Astrocyte (in vitro differentiated cells and primary cell): Measurements from ENCODE around the gene GDF3. TPM values are rescaled to one million over a fixed set of nuclear protein-coding genes. Genes with fewer than 3 reads are reported as not detected.

Experiments used
- DNase-seq: peaks from one replicate; pipeline ENCODE4 v3.0.0-alpha.2; 2010; ENCODE audit warnings: low read depth
- FAIRE-seq: peaks from 2 replicates; lab custom pipeline; 2011; peaks lifted over from hg19 to GRCh38; lab: Jason Lieb, UNC
- H2AFZ ChIP-seq: 2 replicates; pipeline ENCODE4 v1.6.0; 2012; ENCODE audit warnings: low read depth, low read length, inconsistent platforms
- H3K27ac ChIP-seq: 2 replicates; pipeline ENCODE4 v1.5.1; 2011; ENCODE audit warnings: low read depth, low read length, inconsistent platforms
- H3K27me3 ChIP-seq: 2 replicates; pipeline ENCODE4 v1.6.0; 2011; ENCODE audit warnings: low read length, inconsistent platforms; ENCODE audit not compliant: insufficient read depth
- H3K36me3 ChIP-seq: 2 replicates; pipeline ENCODE4 v1.5.1; 2011; ENCODE audit warnings: low read length, inconsistent platforms; ENCODE audit not compliant: insufficient read depth
- H3K4me1 ChIP-seq: 2 replicates; pipeline ENCODE4 v1.5.1; 2011; ENCODE audit warnings: low read length, inconsistent platforms; ENCODE audit not compliant: insufficient read depth
- H3K4me2 ChIP-seq: 2 replicates; pipeline ENCODE4 v1.6.0; 2012; ENCODE audit warnings: low read length, inconsistent platforms
- H3K4me3 ChIP-seq: 2 replicates; pipeline ENCODE4 v1.5.1; 2011; ENCODE audit warnings: low read depth, mild to moderate bottlenecking, low read length, inconsistent platforms; ENCODE audit not compliant: insufficient read depth
- H3K79me2 ChIP-seq: 2 replicates; pipeline ENCODE4 v1.6.0; 2012; ENCODE audit warnings: mild to moderate bottlenecking, low read length, inconsistent platforms; ENCODE audit not compliant: insufficient read depth
- H3K9ac ChIP-seq: 2 replicates; pipeline ENCODE4 v1.6.0; 2012; ENCODE audit warnings: mild to moderate bottlenecking, low read length, inconsistent platforms
- H3K9me3 ChIP-seq: 2 replicates; pipeline ENCODE4 v1.5.1; 2012; ENCODE audit warnings: low read depth, mild to moderate bottlenecking, low read length, inconsistent platforms; ENCODE audit not compliant: insufficient read depth
- H4K20me1 ChIP-seq: 2 replicates; pipeline ENCODE4 v1.6.0; 2012; ENCODE audit warnings: low read length, inconsistent platforms; ENCODE audit not compliant: insufficient read depth
- H3K27ac Mint-ChIP-seq: one replicate; pipeline ENCODE4 v1.8.0; 2021; ENCODE audit warnings: mild to moderate bottlenecking, mixed read lengths; ENCODE audit not compliant: unreplicated experiment
- H3K27me3 Mint-ChIP-seq: one replicate; pipeline ENCODE4 v1.8.0; 2021; ENCODE audit warnings: low read depth, mixed read lengths; ENCODE audit not compliant: unreplicated experiment
- H3K36me3 Mint-ChIP-seq: one replicate; pipeline ENCODE4 v1.8.0; 2021; ENCODE audit warnings: low read depth, mixed read lengths; ENCODE audit not compliant: unreplicated experiment
- H3K4me1 Mint-ChIP-seq: one replicate; pipeline ENCODE4 v1.8.0; 2021; ENCODE audit warnings: low read depth, mixed read lengths; ENCODE audit not compliant: unreplicated experiment
- H3K4me3 Mint-ChIP-seq: one replicate; pipeline ENCODE4 v1.8.0; 2021; ENCODE audit warnings: mild to moderate bottlenecking, moderate library complexity, mixed read lengths; ENCODE audit not compliant: unreplicated experiment
- H3K9me3 Mint-ChIP-seq: one replicate; pipeline ENCODE4 v1.8.0; 2021; ENCODE audit warnings: mild to moderate bottlenecking, mixed read lengths; ENCODE audit not compliant: unreplicated experiment
- CTCF ChIP-seq: IDR thresholded peaks from 2 replicates; pipeline ENCODE4 v1.5.1; 2011; ENCODE audit warnings: low read depth, mild to moderate bottlenecking, inconsistent platforms, low read length, moderate library complexity; ENCODE audit not compliant: insufficient read depth
- EZH2 ChIP-seq: IDR thresholded peaks from 2 replicates; pipeline ENCODE4 v1.6.1; 2012; ENCODE audit warnings: mild to moderate bottlenecking, low read length, inconsistent platforms; ENCODE audit not compliant: insufficient read depth
- total RNA-seq: library from RNA; stranded (reverse); gene quantifications from 2 replicates; pipeline ENCODE4 v1.2.1, GENCODE V29; 2021

GDF3 gene
- total RNA-seq, 1 donor from 2014 or later, result not detected

DNA sequence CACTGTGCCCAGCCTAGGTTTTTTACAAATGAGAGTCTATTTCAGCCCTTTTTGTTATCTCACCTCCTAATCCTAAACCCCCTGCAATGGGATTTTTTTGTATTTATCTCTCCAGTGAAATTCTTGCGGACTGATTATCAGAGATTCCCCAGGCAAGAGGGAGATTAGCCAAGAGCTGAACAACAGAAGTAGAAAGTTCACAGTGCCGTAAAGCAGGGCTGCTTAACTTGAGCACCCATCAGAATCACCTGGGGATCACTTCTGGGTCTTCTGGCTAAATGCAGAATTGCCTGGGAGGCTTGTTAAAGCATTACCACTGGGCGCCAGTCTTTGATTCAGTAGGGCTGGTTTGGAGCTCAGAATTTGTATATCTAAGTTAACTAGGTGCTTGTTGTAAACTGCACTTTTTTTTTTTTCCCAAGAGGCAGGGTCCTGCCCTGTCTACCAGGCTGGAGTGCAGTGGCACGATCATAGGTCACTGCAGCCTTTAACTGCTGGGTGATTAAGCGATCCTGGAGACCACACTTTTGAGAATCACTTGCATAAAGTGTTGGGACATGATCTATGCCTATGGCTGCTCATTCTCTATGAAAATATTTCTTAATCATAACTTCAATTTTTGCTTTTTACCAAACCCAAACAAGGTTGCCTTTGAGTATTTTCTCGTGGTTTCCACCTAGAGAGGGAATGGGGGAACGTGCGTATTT lies 14.5 kb upstream of the GDF3 start:
- FAIRE-seq (no peak), DNase-seq (no peak)
- Histone ChIP-seq H3K4me3 (no peak overlapping the region), H3K9ac (no peak overlapping the region), H3K79me2 (no peaks in the 10 kb centered on the region), H4K20me1 (no peaks in the 10 kb centered on the region), H3K9me3 (no peaks in the 10 kb centered on the region), H3K27ac (no peak overlapping the region), H3K27me3 (no peaks in the 10 kb centered on the region), H3K36me3 (no peaks in the 10 kb centered on the region), H2AFZ (no peak overlapping the region), H3K4me2 (no peak overlapping the region), H3K4me1 (no peaks in the 10 kb centered on the region)
- no peak overlapping the region for H3K4me3 Mint-ChIP-seq
- H3K27ac Mint-ChIP-seq, result no peak overlapping the region
- no peaks in the 10 kb centered on the region for H3K9me3 Mint-ChIP-seq
- H3K27me3 Mint-ChIP-seq, result no peaks in the 10 kb centered on the region
- TF ChIP-seq EZH2 (no peak), CTCF (no peak)
- H3K36me3 Mint-ChIP-seq, result no peaks in the 10 kb centered on the region
- H3K4me1 Mint-ChIP-seq, result no peaks in the 10 kb centered on the region

GRCh38 chr12:7705846-7706245 lies 10.3 kb upstream of the GDF3 start:
- Histone ChIP-seq H3K4me3 (no peak overlapping the region), H3K9ac (no peak overlapping the region), H3K27ac (no peak overlapping the region), H3K27me3 (no peaks in the 10 kb centered on the region), H2AFZ (no peak overlapping the region), H3K36me3 (no peaks in the 10 kb centered on the region), H3K4me1 (no peaks in the 10 kb centered on the region), H3K4me2 (no peak overlapping the region), H3K9me3 (no peaks in the 10 kb centered on the region), H3K79me2 (no peaks in the 10 kb centered on the region), H4K20me1 (no peaks in the 10 kb centered on the region)
- Mint-ChIP-seq H3K4me3 (no peak overlapping the region), H3K27ac (no peak overlapping the region), H3K27me3 (no peaks in the 10 kb centered on the region), H3K4me1 (no peaks in the 10 kb centered on the region), H3K36me3 (no peaks in the 10 kb centered on the region), H3K9me3 (no peaks in the 10 kb centered on the region)
- FAIRE-seq, result no peak
- DNase-seq, result no peak
- TF ChIP-seq CTCF (no peak), EZH2 (no peak)

DNA sequence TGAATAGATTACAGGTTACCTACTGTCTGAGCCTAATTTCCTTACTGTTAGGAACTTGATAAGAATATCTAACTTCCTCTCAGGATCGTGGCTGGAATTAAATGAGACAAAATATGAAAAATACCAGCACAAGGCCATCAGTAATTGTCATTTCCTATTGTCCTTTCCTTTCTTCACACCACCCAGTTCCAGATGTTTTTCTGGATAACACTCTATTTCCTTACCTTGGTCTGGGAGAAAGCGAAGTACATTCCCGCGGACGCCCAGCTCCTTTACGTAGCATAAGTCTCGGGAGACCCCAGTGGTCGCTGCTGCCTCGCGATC lies 376 bp downstream of the GDF3 start:
- no peak overlapping the region for H3K4me3 Mint-ChIP-seq
- no peaks in the 10 kb centered on the region for H3K36me3 Mint-ChIP-seq

More for the DNA sequence above, 376 bp downstream of the GDF3 start:
- FAIRE-seq, result no peak
- Histone ChIP-seq H3K4me2 (no peak overlapping the region), H2AFZ (no peak overlapping the region), H3K27ac (no peak overlapping the region), H4K20me1 (no peaks in the 10 kb centered on the region), H3K4me1 (no peaks in the 10 kb centered on the region), H3K79me2 (no peaks in the 10 kb centered on the region), H3K9ac (no peak overlapping the region), H3K36me3 (no peaks in the 10 kb centered on the region), H3K9me3 (no peaks in the 10 kb centered on the region), H3K27me3 (no peaks in the 10 kb centered on the region), H3K4me3 (no peak overlapping the region)
- no peak overlapping the region for H3K27ac Mint-ChIP-seq
- H3K27me3 Mint-ChIP-seq, result peaks cover 2% of the 10 kb centered on the region
- H3K9me3 Mint-ChIP-seq, result no peaks in the 10 kb centered on the region
- H3K4me1 Mint-ChIP-seq, result peaks cover 2% of the 10 kb centered on the region
- no peak for DNase-seq
- TF ChIP-seq EZH2 (no peak), CTCF (no peak)
